Calu3 (cell line): ENCODE measurements around the gene SFXN1. TPM values are rescaled to one million over a fixed set of nuclear protein-coding genes. Genes with fewer than 3 reads are reported as not detected.
"Not testable (repeated sequence)": the region's sequence is repeated elsewhere in the genome, so short reads cannot be mapped to it uniquely, and the experiment has no call there.

ENCODE experiments used
- BruUV-seq: library from RNA; stranded (reverse); fragments of 400-500 nt; replicated peaks from 2 replicates; lab custom pipeline; 2021; lab: Mats Ljungman, UMichigan
- CTCF ChIA-PET: fragments of 300-600 bp; sonication (Branson Sonifier 250); formaldehyde crosslinking; loops from one replicate; lab custom pipeline; 2022; ENCODE audit warnings: antibody characterized with exemption; lab: Charles Lee
- DNase-seq: peaks from one replicate; pipeline ENCODE4 v3.0.0; 2022
- H3K27ac Mint-ChIP-seq: one replicate; pipeline ENCODE4 v1.8.0; 2022; ENCODE audit warnings: mixed read lengths; ENCODE audit not compliant: unreplicated experiment
- H3K27me3 Mint-ChIP-seq: one replicate; pipeline ENCODE4 v1.8.0; 2022; ENCODE audit warnings: mixed read lengths; ENCODE audit not compliant: unreplicated experiment
- H3K36me3 Mint-ChIP-seq: one replicate; pipeline ENCODE4 v1.8.0; 2022; ENCODE audit warnings: mild to moderate bottlenecking, moderate library complexity, mixed read lengths; ENCODE audit not compliant: insufficient read depth, unreplicated experiment
- H3K4me1 Mint-ChIP-seq: one replicate; pipeline ENCODE4 v1.8.0; 2022; ENCODE audit warnings: mild to moderate bottlenecking, low read depth, mixed read lengths; ENCODE audit not compliant: unreplicated experiment
- H3K4me3 Mint-ChIP-seq: one replicate; pipeline ENCODE4 v1.8.0; 2022; ENCODE audit warnings: mild to moderate bottlenecking, low read depth, moderate library complexity, mixed read lengths; ENCODE audit not compliant: unreplicated experiment
- H3K9me3 Mint-ChIP-seq: one replicate; pipeline ENCODE4 v1.8.0; 2022; ENCODE audit warnings: low read depth, mixed read lengths; ENCODE audit not compliant: unreplicated experiment
- CTCF ChIP-seq: fragments of 200-600 bp; IDR thresholded peaks from one replicate; pipeline ENCODE4 v1.8.0; 2022; ENCODE audit warnings: antibody characterized with exemption; ENCODE audit not compliant: unreplicated experiment
- intact Hi-C: fragments of 100-400 bp; cut with micrococcal nuclease; formaldehyde crosslinking; loops from one replicate; pipeline ENCODE4 v1.10.0; 2022; ENCODE audit not compliant: unreplicated experiment
- total RNA-seq: library from RNA; stranded (reverse); gene quantifications from 2 replicates; pipeline ENCODE4 v1.2.3, GENCODE V29; 2022

SFXN1 gene
- total RNA-seq, 1 experiment from 2014 or later = 106 TPM

- H3K4me1 Mint-ChIP-seq = peaks cover 7% of the 10 kb centered on the region
- CTCF ChIA-PET = interaction anchor here (1.0 kb wide), 2 partner anchors 10 to 17 kb away, joined by 3 to 4 read pairs; no protein-coding TSS in a partner anchor
- H3K9me3 Mint-ChIP-seq = no peaks in the 10 kb centered on the region
- H3K27ac Mint-ChIP-seq = no peak overlapping the region
- peaks cover 73% of the 10 kb centered on the region for H3K27me3 Mint-ChIP-seq
- intact Hi-C loops = no loop called here
- no peaks in the 10 kb centered on the region for H3K36me3 Mint-ChIP-seq
- no peak for DNase-seq
- TF ChIP-seq CTCF = no peak
- BruUV-seq = no TSS peak
- H3K4me3 Mint-ChIP-seq = no peak overlapping the region
Measured at GRCh38 chr5:175447571-175447970, 30.8 kb upstream of the SFXN1 start.

GRCh38 chr5:175448276-175448675 lies 30.1 kb upstream of the SFXN1 start:
- intact Hi-C loops = loop anchor here (2.0 kb wide), 1 partner anchor 497 kb away; no protein-coding TSS in a partner anchor
- H3K4me3 Mint-ChIP-seq = no peak overlapping the region
- H3K27me3 Mint-ChIP-seq = peaks cover 73% of the 10 kb centered on the region
- peaks cover 7% of the 10 kb centered on the region for H3K4me1 Mint-ChIP-seq
- BruUV-seq = no TSS peak
- no peak for TF ChIP-seq CTCF
- H3K27ac Mint-ChIP-seq = no peak overlapping the region
- CTCF ChIA-PET = interaction anchor here (1.0 kb wide), 2 partner anchors 10 to 16 kb away, joined by 3 to 4 read pairs; no protein-coding TSS in a partner anchor
- H3K36me3 Mint-ChIP-seq = no peaks in the 10 kb centered on the region
- DNase-seq = no peak
- H3K9me3 Mint-ChIP-seq = no peaks in the 10 kb centered on the region

- Mint-ChIP-seq H3K27ac (no peak overlapping the region), H3K36me3 (no peaks in the 10 kb centered on the region), H3K4me1 (peaks cover 7% of the 10 kb centered on the region), H3K4me3 (no peak overlapping the region), H3K9me3 (peaks cover 4% of the 10 kb centered on the region), H3K27me3 (peaks cover 64% of the 10 kb centered on the region)
- no TSS peak for BruUV-seq
- TF ChIP-seq CTCF = no peak
- CTCF ChIA-PET = no interaction called here
- DNase-seq = no peak
- intact Hi-C loops = no loop called here
Measured at GRCh38 chr5:175452166-175452565, 26.2 kb upstream of the SFXN1 start.

- BruUV-seq, H3K27ac Mint-ChIP-seq, CTCF ChIA-PET, H3K4me1 Mint-ChIP-seq, H3K36me3 Mint-ChIP-seq, H3K4me3 Mint-ChIP-seq, H3K9me3 Mint-ChIP-seq, DNase-seq, intact Hi-C loops: not testable (repeated sequence)
- peaks cover 64% of the 10 kb centered on the region for H3K27me3 Mint-ChIP-seq
Measured at GRCh38 chr5:175454338-175454737, 24.0 kb upstream of the SFXN1 start.

DNA sequence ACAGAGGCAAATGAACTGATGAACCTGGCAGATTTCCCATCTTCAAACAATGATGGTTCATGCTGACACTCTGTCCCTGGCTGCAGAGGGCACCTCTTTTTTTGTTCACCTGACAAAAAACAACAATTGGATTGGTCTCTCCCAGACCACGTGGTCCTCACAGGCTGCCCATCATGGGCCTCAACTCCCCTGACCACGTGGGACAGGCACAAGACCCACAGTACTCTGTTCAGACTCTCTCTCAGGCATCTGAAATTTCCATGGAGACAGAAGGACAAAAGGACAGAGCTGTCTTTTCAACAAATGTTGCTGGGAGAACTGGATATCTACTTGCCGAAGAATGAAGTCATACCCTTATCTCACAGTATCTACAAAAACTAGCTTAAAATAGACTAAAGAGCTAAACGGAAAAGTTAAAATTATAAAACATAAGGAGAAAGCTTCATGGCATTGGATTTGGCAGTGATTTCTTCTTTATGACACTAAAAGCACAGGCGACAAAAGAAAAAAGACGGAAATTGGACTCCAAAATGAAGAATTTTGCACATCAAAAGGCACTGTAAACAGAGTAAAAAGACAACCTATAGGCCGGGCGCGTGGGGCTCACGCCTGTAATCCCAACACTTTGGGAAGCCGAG lies 22.1 kb upstream of the SFXN1 start:
- BruUV-seq = no TSS peak
- CTCF ChIA-PET = no interaction called here
- Mint-ChIP-seq H3K27ac (no peak overlapping the region), H3K9me3 (peaks cover 4% of the 10 kb centered on the region), H3K4me1 (no peaks in the 10 kb centered on the region), H3K36me3 (no peaks in the 10 kb centered on the region), H3K4me3 (no peak overlapping the region), H3K27me3 (peaks cover 46% of the 10 kb centered on the region)
- intact Hi-C loops = no loop called here
- no peak for TF ChIP-seq CTCF
- DNase-seq = no peak
